GM12878 (cell line): ENCODE data around the gene CACNG3. TPM values are rescaled to one million over a fixed set of nuclear protein-coding genes. Genes with fewer than 3 reads are reported as not detected.

Source experiments
- ATAC-seq: fragments of 200-7000 bp; cut with Tn5 transposase; 3 replicates; pipeline ENCODE4 v1.9.1; 2020; ENCODE audit warnings: mild to moderate bottlenecking, moderate library complexity
- BruUV-seq: library from RNA; stranded (reverse); fragments of 400-500 nt; replicated peaks from 2 replicates; lab custom pipeline; 2021; lab: Mats Ljungman, UMichigan
- CTCF ChIA-PET: fragments of 300-600 bp; sonication (Branson Sonifier 250); formaldehyde crosslinking; extraction: SDS; loops from one replicate; lab custom pipeline; 2021; ENCODE audit warnings: inconsistent platforms; lab: Yijun Ruan, JAX
- POLR2A ChIA-PET: fragments of 350-600 bp; formaldehyde crosslinking; extraction: SDS; loops from one replicate; lab custom pipeline; 2021; ENCODE audit warnings: inconsistent platforms; lab: Charles Lee
- RAD21 ChIA-PET: fragments of 300-600 bp; sonication (Branson Sonifier 250); formaldehyde crosslinking; loops from one replicate; lab custom pipeline; 2023; ENCODE audit warnings: antibody characterized with exemption; ENCODE audit not compliant: unreplicated experiment; lab: Charles Lee
- SMC1A ChIA-PET: fragments of 300-600 bp; sonication (Branson Sonifier 250); formaldehyde crosslinking; loops from one replicate; lab custom pipeline; 2023; ENCODE audit not compliant: unreplicated experiment, uncharacterized antibody; lab: Charles Lee
- DNase-seq: peaks from one replicate; pipeline ENCODE4 v3.0.0-alpha.2; 2011; ENCODE audit warnings: low read depth, low spot score
- FAIRE-seq: peaks from 3 replicates; lab custom pipeline; 2011; peaks lifted over from hg19 to GRCh38; lab: Jason Lieb, UNC
- H2AFZ ChIP-seq: 2 replicates; pipeline ENCODE4 v1.6.0; 2011; ENCODE audit warnings: low read depth, low read length, control low read depth; ENCODE audit not compliant: control insufficient read depth
- H3K27ac ChIP-seq: 2 replicates; pipeline ENCODE4 v1.5.1; 2011; ENCODE audit warnings: control low read depth; ENCODE audit not compliant: control insufficient read depth, insufficient read depth
- H3K27me3 ChIP-seq, 2 experiments: replicated peaks in 1 of 2; 2 replicates each; pipeline versions ENCODE4 v1.6.0 to v1.6.1; 2011; ENCODE audit warnings: low read length in 1 of 2; ENCODE audit not compliant: control insufficient read depth in 2 of 2, insufficient read depth in 2 of 2
- H3K36me3 ChIP-seq, 2 experiments: 2 replicates each; pipeline ENCODE4 v1.5.1; 2011; ENCODE audit warnings: low read length in 1 of 2; ENCODE audit not compliant: control insufficient read depth in 2 of 2, insufficient read depth in 2 of 2
- H3K4me1 ChIP-seq: 2 replicates; pipeline ENCODE4 v1.6.1; 2011; ENCODE audit warnings: mild to moderate bottlenecking, low read length, moderate library complexity, mixed read lengths; ENCODE audit not compliant: control insufficient read depth, insufficient read depth
- H3K4me2 ChIP-seq: 2 replicates; pipeline ENCODE4 v1.6.0; 2011; ENCODE audit warnings: control low read depth; ENCODE audit not compliant: control insufficient read depth, insufficient read depth
- H3K4me3 ChIP-seq: fragments of 200-600 bp; sonication (generic); 2 replicates; pipeline ENCODE4 v1.5.1; 2016
- H3K79me2 ChIP-seq: 2 replicates; pipeline ENCODE4 v1.6.0; 2011; ENCODE audit warnings: low read length; ENCODE audit not compliant: control insufficient read depth, insufficient read depth
- H3K9ac ChIP-seq: 2 replicates; pipeline ENCODE4 v1.8.0; 2011; ENCODE audit warnings: low read length, control low read depth, mixed read lengths; ENCODE audit not compliant: control insufficient read depth, insufficient read depth
- H3K9me3 ChIP-seq: replicated peaks from 3 replicates; pipeline ENCODE4 v1.5.1; 2011; ENCODE audit warnings: mild to moderate bottlenecking, low read length; ENCODE audit not compliant: control insufficient read depth, insufficient read depth
- H4K20me1 ChIP-seq: 2 replicates; pipeline ENCODE4 v1.6.0; 2011; ENCODE audit not compliant: control insufficient read depth, insufficient read depth
- CHD1 ChIP-seq: IDR thresholded peaks from 2 replicates; pipeline ENCODE4 v1.6.1; 2012; ENCODE audit warnings: low read depth, low read length, improper control_type of control experiment
- GATAD2B ChIP-seq: fragments of 450-650 bp; conservative IDR thresholded peaks from 2 replicates; pipeline ENCODE4 v1.6.1; 2017; ENCODE audit warnings: low read depth, mild to moderate bottlenecking, moderate library complexity
- HDAC6 ChIP-seq: fragments of 200-600 bp; sonication (generic); IDR thresholded peaks from one replicate; pipeline ENCODE4 v1.8.0; 2017; ENCODE audit warnings: antibody characterized with exemption; ENCODE audit not compliant: unreplicated experiment
- JUND ChIP-seq: IDR thresholded peaks from 2 replicates; pipeline ENCODE4 v1.6.1; 2012; ENCODE audit warnings: low read depth, mild to moderate bottlenecking, low read length, improper control_type of control experiment, moderate library complexity
- RFX5 ChIP-seq: IDR thresholded peaks from 2 replicates; pipeline ENCODE4 v1.6.1; 2011; ENCODE audit warnings: low read depth, low read length, improper control_type of control experiment
- TARDBP ChIP-seq: IDR thresholded peaks from 2 replicates; pipeline ENCODE4 v1.6.1; 2016; ENCODE audit warnings: borderline replicate concordance
- USF2 ChIP-seq: IDR thresholded peaks from 2 replicates; pipeline ENCODE4 v1.6.1; 2011; ENCODE audit warnings: low read depth, low read length, improper control_type of control experiment, borderline replicate concordance
- YBX1 ChIP-seq: fragments of 450-650 bp; IDR thresholded peaks from 2 replicates; pipeline ENCODE4 v1.6.1; 2016; ENCODE audit warnings: antibody characterized with exemption
- ZNF24 ChIP-seq: fragments of 450-650 bp; IDR thresholded peaks from 2 replicates; pipeline ENCODE4 v1.6.1; 2017; ENCODE audit warnings: antibody characterized with exemption, mild to moderate bottlenecking
- WGBS: methylation state at CpG from one replicate; pipeline ENCODE4 v1.1.6; 2016; ENCODE audit warnings: low lambda C conversion rate; ENCODE audit not compliant: insufficient replicate concordance, insufficient coverage; ENCODE audit errors: missing lambda C conversion rate; 5-methylcytosine and 5-hydroxymethylcytosine counted together
- in situ Hi-C: fragments of 300-500 bp; cut with MboI; formaldehyde crosslinking; loops from 9 replicates; pipeline ENCODE4 v1.14.3; 2018; ENCODE audit warnings: mixed read lengths
- intact Hi-C: fragments of 100-400 bp; cut with micrococcal nuclease; formaldehyde crosslinking; loops from one replicate; pipeline ENCODE4 v1.14.2; 2022; ENCODE audit not compliant: unreplicated experiment
- polyA plus RNA-seq, 11 experiments: library from polyadenylated mRNA; depleted of rRNA in 4 of 11; unstranded in 6 of 11; stranded (reverse) in 5 of 11; fragments of >200 nt; fragmentation: Nextera tagmentation in 4 of 11; fragmentation: Illumina TruSeq in 1 of 11; extraction: Ambion mirVana in 4 of 11; extraction: Trizol in 1 of 11; gene quantifications; 1 replicate in 1 of 11; 2 replicates in 10 of 11; pipeline versions ENCODE4 v1.2.1 to v1.2.3, GENCODE V29; 2011 to 2016; ENCODE audit warnings: inconsistent platforms in 2 of 11, missing spikeins in 2 of 11, low read depth in 1 of 11
- total RNA-seq, 4 experiments: library from RNA; depleted of rRNA in 3 of 4; stranded (reverse); fragments of >200 nt in 3 of 4; fragmentation: Illumina TruSeq in 1 of 4; extraction: Trizol in 1 of 4; gene quantifications; 2 replicates each; pipeline versions ENCODE4 v1.2.1 to v1.2.3, GENCODE V29; 2013 to 2021

CACNG3 gene
- total and polyA plus RNA-seq, 10 of the 15 experiments (the other 5 are each of a cell fraction or from before 2014, with no cell fraction given) = 0.04 TPM; not detected in 9

- Histone ChIP-seq H4K20me1 (no peaks in the 10 kb centered on the region), H2AFZ (no peak overlapping the region), H3K36me3 (peaks cover 0 to 32% of the 10 kb centered on the region in 2 experiments; a peak in 3 of 4 replicates), H3K4me1 (no peaks in the 10 kb centered on the region), H3K27me3 (no peaks in the 10 kb centered on the region), H3K79me2 (no peaks in the 10 kb centered on the region), H3K9me3 (no peaks in the 10 kb centered on the region), H3K27ac (no peak overlapping the region), H3K4me3 (no peak overlapping the region), H3K4me2 (no peak overlapping the region), H3K9ac (no peak overlapping the region)
- TF ChIP-seq TARDBP (no peak), YBX1 (no peak), GATAD2B (no peak), CHD1 (no peak), USF2 (no peak)
- FAIRE-seq (no peak), ATAC-seq (no peak), DNase-seq (no peak)
- SMC1A ChIA-PET = interaction anchor here (0.6 kb wide), 1 partner anchor 306 kb away, joined by 4 read pairs; no protein-coding TSS in a partner anchor
- in situ Hi-C loops = no loop called here
- WGBS = 94% methylated on average over 3 of the region's 3 CpGs
- POLR2A ChIA-PET = no interaction called here
- no TSS peak for BruUV-seq
- CTCF ChIA-PET = interaction anchor here (0.6 to 1.6 kb wide), 3 partner anchors 12 to 267 kb away, joined by 3 to 5 read pairs (median 3); no protein-coding TSS in a partner anchor
- intact Hi-C loops = no loop called here
- RAD21 ChIA-PET = no interaction called here
Measured at GRCh38 chr16:24214992-24215391, 41.1 kb upstream of the CACNG3 start.

- BruUV-seq = no TSS peak
- Histone ChIP-seq H2AFZ (no peak overlapping the region), H3K4me3 (no peak overlapping the region), H3K27ac (no peak overlapping the region), H4K20me1 (no peaks in the 10 kb centered on the region), H3K4me2 (no peak overlapping the region), H3K36me3 (peaks cover 0 to 34% of the 10 kb centered on the region in 2 experiments; a peak in 3 of 4 replicates), H3K79me2 (no peaks in the 10 kb centered on the region), H3K27me3 (no peaks in the 10 kb centered on the region), H3K4me1 (no peaks in the 10 kb centered on the region), H3K9me3 (no peaks in the 10 kb centered on the region)
- in situ Hi-C loops = no loop called here
- no peak for DNase-seq
- no peak for FAIRE-seq
- intact Hi-C loops = no loop called here
- POLR2A ChIA-PET = no interaction called here
- no peak for ATAC-seq
- RAD21 ChIA-PET = no interaction called here
- CTCF ChIA-PET = no interaction called here
- no peak for TF ChIP-seq JUND
- TF ChIP-seq RFX5 = no peak
- TF ChIP-seq ZNF24 = no peak
- no peak for TF ChIP-seq HDAC6
- TF ChIP-seq, all 136 proteins: peak for 0
- no peak overlapping the region for H3K9ac ChIP-seq
- SMC1A ChIA-PET = no interaction called here
Measured at GRCh38 chr16:24216961-24217360, 39.2 kb upstream of the CACNG3 start.
